ENCODE results near the gene ACSF2. TPM values are rescaled to one million over a fixed set of nuclear protein-coding genes. Genes with fewer than 3 reads are reported as not detected.
A peak's percentile ranks its signal among the peaks of the same experiment; 100 is the strongest.
"Not testable (repeated sequence)": the region's sequence is repeated elsewhere in the genome, so short reads cannot be mapped to it uniquely, and the experiment has no call there.

ACSF2 gene
- total and polyA plus RNA-seq, 2 experiments from 2014 or later = 43.1 to 47.9 TPM

DNA sequence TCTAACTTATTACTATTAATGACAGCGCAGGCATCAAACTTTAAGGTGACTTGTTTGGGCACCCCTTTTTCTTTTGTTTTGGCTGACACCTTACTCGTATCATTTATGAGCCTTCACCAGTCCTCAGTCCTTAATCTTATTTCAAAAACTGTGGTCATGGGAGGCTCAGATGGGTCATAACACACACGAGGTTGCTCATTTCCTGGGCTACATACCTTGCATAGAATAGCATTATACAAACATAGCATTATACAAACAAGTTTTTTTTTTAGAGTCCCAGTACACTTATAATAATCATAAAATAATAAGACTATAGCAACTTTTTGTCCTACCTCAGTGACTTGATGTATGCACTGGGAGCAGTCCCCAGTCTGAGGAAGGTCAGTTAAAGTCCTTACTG is 11.2 kb upstream of the ACSF2 start:
- Histone ChIP-seq H3K27me3 (no peaks in the 10 kb centered on the region), H3K9me2 (replicated peaks; ENCODE audit: insufficient read depth) (no peaks in the 10 kb centered on the region), H4K20me1 (ENCODE audit: insufficient read depth, poor library complexity, severe bottlenecking) (no peaks in the 10 kb centered on the region), H3K4me2 (no peak overlapping the region), H3K27ac (no peak overlapping the region), H3K4me3 (no peak overlapping the region), H2AFZ (no peak overlapping the region), H3K36me3 (replicated peaks; ENCODE audit: insufficient read depth, low read depth) (no peaks in the 10 kb centered on the region), H3K79me2 (no peaks in the 10 kb centered on the region), H3K4me1 (ENCODE audit: insufficient read depth) (no peaks in the 10 kb centered on the region), H3K9me3 (ENCODE audit: low read depth) (no peaks in the 10 kb centered on the region)
- 75% methylated on average over 3 of the region's 3 CpGs for WGBS (ENCODE audit: low lambda C conversion rate, missing lambda C conversion rate)
- no peak for TF ChIP-seq EZH2phosphoT487 (IDR thresholded peaks at IDR 0.05; ENCODE audit: low read depth, severe bottlenecking, unreplicated experiment)
- no peak for DNase-seq (ENCODE audit: low spot score)

DNA sequence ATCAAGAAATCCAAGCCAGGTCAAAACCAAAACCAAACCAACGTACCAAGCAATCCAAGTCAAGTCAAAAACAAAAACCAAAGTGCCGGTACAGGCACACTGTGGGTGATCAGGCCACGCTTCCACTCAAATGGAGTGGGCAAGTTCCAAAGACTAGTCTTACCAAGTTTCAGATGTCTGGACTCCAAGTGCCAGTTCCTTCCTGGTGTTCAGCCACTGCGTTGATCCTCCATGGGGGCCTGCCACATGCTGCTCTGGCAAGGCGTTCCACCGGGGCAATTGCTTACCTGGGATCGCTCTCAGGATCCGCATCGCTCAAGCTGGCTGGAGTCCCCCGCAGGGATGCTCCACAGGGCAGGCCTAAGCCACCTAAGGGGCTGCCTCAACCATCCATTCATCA is 6.4 kb upstream of the ACSF2 start:
- H3K9me2 ChIP-seq (replicated peaks; ENCODE audit: insufficient read depth); H3K4me2 ChIP-seq; H3K4me3 ChIP-seq; H3K4me1 ChIP-seq (ENCODE audit: insufficient read depth); H4K20me1 ChIP-seq (ENCODE audit: insufficient read depth, poor library complexity, severe bottlenecking); H3K79me2 ChIP-seq; H2AFZ ChIP-seq; DNase-seq (ENCODE audit: low spot score); H3K27me3 ChIP-seq; H3K27ac ChIP-seq; H3K9me3 ChIP-seq (ENCODE audit: low read depth); H3K36me3 ChIP-seq (replicated peaks; ENCODE audit: insufficient read depth, low read depth): not testable (repeated sequence)
- WGBS (ENCODE audit: low lambda C conversion rate, missing lambda C conversion rate) = 96% methylated on average over 10 of the region's 10 CpGs

DNA sequence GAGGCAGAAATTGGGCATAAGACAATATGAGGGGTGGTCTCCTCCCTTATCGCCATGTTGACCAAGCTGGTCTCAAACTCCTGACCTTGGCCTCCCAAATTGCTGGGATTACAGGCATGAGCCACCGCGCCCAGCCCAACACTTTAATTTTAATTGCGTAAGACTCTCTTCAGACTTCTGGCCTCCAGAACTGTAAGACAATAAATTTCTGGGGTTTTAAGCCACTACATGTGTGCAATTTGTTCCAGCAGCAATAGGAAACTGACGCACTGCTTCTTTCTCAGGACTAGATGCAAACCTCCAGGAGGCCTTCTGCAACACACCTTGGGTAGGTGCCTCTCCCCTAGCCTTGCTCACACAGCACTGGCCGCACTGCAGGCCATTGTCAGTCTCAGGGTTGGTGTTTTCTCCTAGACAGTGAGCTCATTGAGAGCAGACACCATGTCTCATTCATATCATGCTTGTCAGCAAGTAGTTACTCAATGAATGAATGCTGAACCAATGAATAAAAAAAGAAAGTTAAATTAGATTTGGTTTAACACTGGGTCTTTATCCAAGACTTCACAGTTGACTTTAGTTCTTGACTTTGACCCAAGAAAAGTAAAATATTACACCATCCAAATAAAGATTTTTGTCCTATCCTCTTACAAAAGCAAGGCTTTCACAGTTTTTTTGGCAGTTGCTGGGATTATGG is 5.5 kb upstream of the ACSF2 start:
- Histone ChIP-seq H3K4me3 (no peak overlapping the region), H3K9me2 (replicated peaks; ENCODE audit: insufficient read depth) (no peaks in the 10 kb centered on the region), H3K36me3 (replicated peaks; ENCODE audit: insufficient read depth, low read depth) (no peaks in the 10 kb centered on the region), H3K4me1 (ENCODE audit: insufficient read depth) (peaks cover 13% of the 10 kb centered on the region), H3K27ac (no peak overlapping the region), H4K20me1 (ENCODE audit: insufficient read depth, poor library complexity, severe bottlenecking) (no peaks in the 10 kb centered on the region), H3K4me2 (no peak overlapping the region), H2AFZ (no peak overlapping the region), H3K27me3 (no peaks in the 10 kb centered on the region), H3K9me3 (ENCODE audit: low read depth) (no peaks in the 10 kb centered on the region), H3K79me2 (no peaks in the 10 kb centered on the region)
- WGBS (ENCODE audit: low lambda C conversion rate, missing lambda C conversion rate) = 96% methylated on average over 6 of the region's 6 CpGs
- DNase-seq (ENCODE audit: low spot score) = no peak
- no peak for TF ChIP-seq EZH2phosphoT487 (IDR thresholded peaks at IDR 0.05; ENCODE audit: low read depth, severe bottlenecking, unreplicated experiment)

DNA sequence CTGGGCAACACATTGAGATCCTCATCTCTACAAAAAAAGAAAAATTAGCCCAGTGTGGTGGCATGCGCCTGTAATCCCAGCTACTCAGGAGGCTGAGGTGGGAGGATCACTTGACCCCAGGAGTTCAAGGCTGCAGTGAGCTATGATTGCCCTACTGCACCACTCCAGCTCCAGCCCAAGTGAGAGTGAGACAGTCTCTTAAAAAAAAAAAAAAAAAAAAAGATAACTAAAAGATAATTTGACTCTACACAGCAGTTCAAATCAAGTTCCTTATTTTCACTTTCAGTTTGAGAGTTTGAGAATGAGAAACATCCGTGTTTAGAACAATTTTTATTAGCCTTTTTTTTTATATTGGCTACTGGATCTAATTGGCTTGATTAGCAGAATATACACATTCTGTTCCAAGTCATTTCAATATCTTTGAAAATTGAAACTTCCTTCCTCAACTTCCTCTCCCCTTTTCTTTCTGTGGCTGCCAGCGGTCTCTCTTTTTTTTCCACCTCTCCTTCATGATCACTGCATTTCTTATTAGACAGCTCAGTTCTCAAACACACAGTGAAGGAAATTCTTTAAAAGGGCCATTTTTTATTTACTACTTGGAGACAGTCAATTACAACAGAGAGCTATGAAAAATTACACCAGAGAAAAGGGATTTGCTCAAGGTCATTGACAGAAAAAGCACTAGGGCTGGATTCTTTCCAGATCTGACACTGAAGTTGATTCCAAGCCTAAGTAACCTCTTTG is 4.5 kb upstream of the ACSF2 start:
- Histone ChIP-seq H3K4me3 (no peak overlapping the region), H4K20me1 (ENCODE audit: insufficient read depth, poor library complexity, severe bottlenecking) (no peaks in the 10 kb centered on the region), H3K27me3 (no peaks in the 10 kb centered on the region), H3K79me2 (no peaks in the 10 kb centered on the region), H3K4me1 (ENCODE audit: insufficient read depth) (peaks cover 16% of the 10 kb centered on the region), H3K9me3 (ENCODE audit: low read depth) (no peaks in the 10 kb centered on the region), H3K4me2 (peak overlapping the region; percentile 48), H2AFZ (peak overlapping the region; percentile 7), H3K9me2 (replicated peaks; ENCODE audit: insufficient read depth) (no peaks in the 10 kb centered on the region), H3K27ac (peak overlapping the region; percentile 39), H3K36me3 (replicated peaks; ENCODE audit: insufficient read depth, low read depth) (no peaks in the 10 kb centered on the region)
- no peak for TF ChIP-seq EZH2phosphoT487 (IDR thresholded peaks at IDR 0.05; ENCODE audit: low read depth, severe bottlenecking, unreplicated experiment)
- TF ChIP-seq EZH2 (IDR thresholded peaks at IDR 0.05; ENCODE audit: borderline replicate concordance) = no peak
- TF ChIP-seq, protein P1, sequence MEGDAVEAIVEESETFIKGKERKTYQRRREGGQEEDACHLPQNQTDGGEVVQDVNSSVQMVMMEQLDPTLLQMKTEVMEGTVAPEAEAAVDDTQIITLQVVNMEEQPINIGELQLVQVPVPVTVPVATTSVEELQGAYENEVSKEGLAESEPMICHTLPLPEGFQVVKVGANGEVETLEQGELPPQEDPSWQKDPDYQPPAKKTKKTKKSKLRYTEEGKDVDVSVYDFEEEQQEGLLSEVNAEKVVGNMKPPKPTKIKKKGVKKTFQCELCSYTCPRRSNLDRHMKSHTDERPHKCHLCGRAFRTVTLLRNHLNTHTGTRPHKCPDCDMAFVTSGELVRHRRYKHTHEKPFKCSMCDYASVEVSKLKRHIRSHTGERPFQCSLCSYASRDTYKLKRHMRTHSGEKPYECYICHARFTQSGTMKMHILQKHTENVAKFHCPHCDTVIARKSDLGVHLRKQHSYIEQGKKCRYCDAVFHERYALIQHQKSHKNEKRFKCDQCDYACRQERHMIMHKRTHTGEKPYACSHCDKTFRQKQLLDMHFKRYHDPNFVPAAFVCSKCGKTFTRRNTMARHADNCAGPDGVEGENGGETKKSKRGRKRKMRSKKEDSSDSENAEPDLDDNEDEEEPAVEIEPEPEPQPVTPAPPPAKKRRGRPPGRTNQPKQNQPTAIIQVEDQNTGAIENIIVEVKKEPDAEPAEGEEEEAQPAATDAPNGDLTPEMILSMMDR (IDR thresholded peaks at IDR 0.05; ENCODE audit: poor library complexity) = no peak
- WGBS (ENCODE audit: low lambda C conversion rate, missing lambda C conversion rate) = 71% methylated on average over 3 of the region's 3 CpGs
- no peak for DNase-seq (ENCODE audit: low spot score)

DNA sequence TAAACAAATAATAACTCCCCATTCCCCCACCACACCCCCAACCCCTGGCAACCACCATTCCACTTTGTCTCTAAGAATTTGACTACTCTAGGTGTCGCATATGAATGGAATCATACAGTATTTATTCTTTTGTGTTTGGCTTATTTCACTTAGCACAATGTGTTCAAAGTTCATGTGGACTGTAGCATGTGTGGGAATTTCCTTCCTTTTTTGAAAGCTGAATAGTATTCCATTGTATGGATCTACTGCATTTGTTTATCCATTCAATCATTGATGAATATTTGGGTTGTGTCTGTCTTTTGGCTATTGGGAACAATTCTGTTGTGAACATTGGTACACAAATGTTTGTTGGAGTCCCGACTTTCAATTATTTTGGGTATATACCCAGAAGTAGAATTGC is 3.3 kb upstream of the ACSF2 start:
- no peak overlapping the region for H3K27ac ChIP-seq
- H2AFZ ChIP-seq = no peak overlapping the region
- no peaks in the 10 kb centered on the region for H3K36me3 ChIP-seq (replicated peaks; ENCODE audit: insufficient read depth, low read depth)
- H4K20me1 ChIP-seq (ENCODE audit: insufficient read depth, poor library complexity, severe bottlenecking) = no peaks in the 10 kb centered on the region
- peaks cover 6% of the 10 kb centered on the region for H3K79me2 ChIP-seq
- TF ChIP-seq EZH2phosphoT487 (IDR thresholded peaks at IDR 0.05; ENCODE audit: low read depth, severe bottlenecking, unreplicated experiment) = no peak
- TF ChIP-seq, protein P1 (IDR thresholded peaks at IDR 0.05; ENCODE audit: poor library complexity) = no peak
- TF ChIP-seq EZH2 (IDR thresholded peaks at IDR 0.05; ENCODE audit: borderline replicate concordance) = no peak
- no peaks in the 10 kb centered on the region for H3K27me3 ChIP-seq
- H3K4me2 ChIP-seq = no peak overlapping the region
- 94% methylated on average over 2 of the region's 2 CpGs for WGBS (ENCODE audit: low lambda C conversion rate, missing lambda C conversion rate)
- no peak for DNase-seq (ENCODE audit: low spot score)
- no peak overlapping the region for H3K4me3 ChIP-seq
- no peaks in the 10 kb centered on the region for H3K9me2 ChIP-seq (replicated peaks; ENCODE audit: insufficient read depth)
- H3K9me3 ChIP-seq (ENCODE audit: low read depth) = no peaks in the 10 kb centered on the region
- peaks cover 23% of the 10 kb centered on the region for H3K4me1 ChIP-seq (ENCODE audit: insufficient read depth)
